ENCODE measurements around the gene COL13A1. TPM values are rescaled to one million over a fixed set of nuclear protein-coding genes. Genes with fewer than 3 reads are reported as not detected.

COL13A1 gene
- total RNA-seq, 4 donors from 2014 or later = 1.2 to 4.2 (median 2.6) TPM

DNA sequence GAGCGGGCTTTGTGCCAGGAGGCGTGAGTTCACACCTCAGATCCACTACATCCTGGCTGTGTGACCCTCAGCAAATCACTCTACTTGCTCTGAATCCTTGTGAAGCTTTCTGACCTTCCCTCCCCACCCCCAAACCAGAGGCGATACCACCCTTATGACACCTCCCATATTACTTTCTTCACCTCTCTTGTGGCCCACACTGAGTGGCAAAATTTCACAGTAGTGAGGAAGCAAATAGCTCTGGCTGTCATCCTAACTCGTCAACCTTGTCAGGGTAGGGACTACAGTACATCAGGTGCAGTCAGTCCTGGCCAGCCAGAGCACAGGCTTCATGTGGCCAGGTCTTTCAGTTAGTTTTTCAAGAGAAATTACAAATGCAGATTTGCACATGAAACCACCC lies 19.1 kb downstream of the COL13A1 start:
- intact Hi-C loops (cut with DNase I) = no loop called here
- 87% methylated on average over 4 of the region's 4 CpGs for WGBS

DNA sequence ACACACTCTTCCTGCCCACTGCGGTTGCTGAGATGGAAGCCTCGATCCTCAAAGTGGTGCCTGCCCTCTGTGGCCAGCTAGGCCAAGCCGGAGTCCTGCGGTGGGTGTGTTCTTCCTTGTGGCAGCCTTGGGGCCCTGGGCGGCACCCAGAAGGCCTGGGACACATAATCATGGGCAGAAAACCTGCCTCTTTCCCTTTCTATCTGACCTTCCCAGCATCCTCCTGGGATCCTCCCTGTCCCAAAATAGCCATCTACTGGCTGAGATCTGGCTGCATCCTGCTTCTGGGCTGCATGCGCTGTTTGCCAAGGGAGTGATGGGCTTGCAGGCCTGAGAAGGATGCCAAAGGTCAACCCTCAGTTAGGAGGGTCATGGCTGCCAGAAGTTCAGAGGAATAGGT lies 23.9 kb downstream of the COL13A1 start:
- peaks cover 0 to 4% (median 0%) of the 10 kb centered on the region in 4 donors for H3K4me1 ChIP-seq
- no peak overlapping the region for H3K4me3 ChIP-seq
- no peaks in the 10 kb centered on the region for H3K27me3 ChIP-seq
- no peak for TF ChIP-seq EP300 (IDR thresholded peaks at IDR 0.05)
- no peak for TF ChIP-seq POLR2A (IDR thresholded peaks at IDR 0.05; ENCODE audit: low read depth)
- TF ChIP-seq, protein P1, sequence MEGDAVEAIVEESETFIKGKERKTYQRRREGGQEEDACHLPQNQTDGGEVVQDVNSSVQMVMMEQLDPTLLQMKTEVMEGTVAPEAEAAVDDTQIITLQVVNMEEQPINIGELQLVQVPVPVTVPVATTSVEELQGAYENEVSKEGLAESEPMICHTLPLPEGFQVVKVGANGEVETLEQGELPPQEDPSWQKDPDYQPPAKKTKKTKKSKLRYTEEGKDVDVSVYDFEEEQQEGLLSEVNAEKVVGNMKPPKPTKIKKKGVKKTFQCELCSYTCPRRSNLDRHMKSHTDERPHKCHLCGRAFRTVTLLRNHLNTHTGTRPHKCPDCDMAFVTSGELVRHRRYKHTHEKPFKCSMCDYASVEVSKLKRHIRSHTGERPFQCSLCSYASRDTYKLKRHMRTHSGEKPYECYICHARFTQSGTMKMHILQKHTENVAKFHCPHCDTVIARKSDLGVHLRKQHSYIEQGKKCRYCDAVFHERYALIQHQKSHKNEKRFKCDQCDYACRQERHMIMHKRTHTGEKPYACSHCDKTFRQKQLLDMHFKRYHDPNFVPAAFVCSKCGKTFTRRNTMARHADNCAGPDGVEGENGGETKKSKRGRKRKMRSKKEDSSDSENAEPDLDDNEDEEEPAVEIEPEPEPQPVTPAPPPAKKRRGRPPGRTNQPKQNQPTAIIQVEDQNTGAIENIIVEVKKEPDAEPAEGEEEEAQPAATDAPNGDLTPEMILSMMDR (IDR thresholded peaks at IDR 0.05) = no peak
- TF ChIP-seq POLR2AphosphoS5 (IDR thresholded peaks at IDR 0.05) = no peak
- WGBS = 72% methylated on average over 5 of the region's 6 CpGs
- intact Hi-C loops (cut with DNase I) = no loop called here
- no peak overlapping the region for H3K27ac ChIP-seq (replicated peaks in 1 of 4)
- no peaks in the 10 kb centered on the region for H3K36me3 ChIP-seq
- DNase-seq (ENCODE audit: extremely low spot score) = no peak
- no peaks in the 10 kb centered on the region for H3K9me3 ChIP-seq

More for the DNA sequence above, 19.1 kb downstream of the COL13A1 start:
- Histone ChIP-seq H3K27me3 (no peaks in the 10 kb centered on the region), H3K9me3 (no peaks in the 10 kb centered on the region), H3K36me3 (no peaks in the 10 kb centered on the region), H3K4me1 (peaks cover 0 to 4% (median 0%) of the 10 kb centered on the region in 4 donors), H3K27ac (replicated peaks in 1 of 4) (no peak overlapping the region), H3K4me3 (no peak overlapping the region)
- no peak for TF ChIP-seq POLR2AphosphoS5 (IDR thresholded peaks at IDR 0.05)
- TF ChIP-seq EP300 (IDR thresholded peaks at IDR 0.05) = no peak
- TF ChIP-seq, protein P1 (IDR thresholded peaks at IDR 0.05) = no peak
- no peak for TF ChIP-seq POLR2A (IDR thresholded peaks at IDR 0.05; ENCODE audit: low read depth)
- DNase-seq (ENCODE audit: extremely low spot score) = no peak

DNA sequence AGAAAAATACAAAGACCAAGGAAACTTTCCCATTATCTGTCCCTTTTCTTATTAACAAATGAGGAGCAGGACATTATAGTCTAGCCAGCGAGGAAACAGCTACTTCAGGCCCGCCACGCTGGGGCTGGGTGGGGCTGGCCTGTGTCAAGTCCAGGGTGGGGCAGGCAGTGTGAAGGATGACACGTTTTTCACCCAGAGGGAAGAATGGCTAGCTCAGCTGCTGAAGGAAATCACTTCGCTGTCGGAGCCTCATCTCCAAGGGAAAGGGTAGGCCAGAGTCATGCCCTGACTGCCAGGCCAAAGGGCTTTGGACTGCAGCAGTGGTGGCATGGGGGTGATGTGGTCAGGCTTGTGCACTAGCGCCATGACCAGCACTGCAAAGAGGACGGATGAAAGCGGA lies 24.4 kb downstream of the COL13A1 start:
- TF ChIP-seq, protein P1 (IDR thresholded peaks at IDR 0.05) = no peak
- TF ChIP-seq POLR2AphosphoS5 (IDR thresholded peaks at IDR 0.05) = no peak
- TF ChIP-seq EP300 (IDR thresholded peaks at IDR 0.05) = no peak
- no peak for TF ChIP-seq POLR2A (IDR thresholded peaks at IDR 0.05; ENCODE audit: low read depth)
- DNase-seq (ENCODE audit: extremely low spot score) = no peak
- Histone ChIP-seq H3K36me3 (no peaks in the 10 kb centered on the region), H3K4me1 (peaks cover 0 to 4% (median 0%) of the 10 kb centered on the region in 4 donors), H3K4me3 (no peak overlapping the region), H3K9me3 (no peaks in the 10 kb centered on the region), H3K27ac (replicated peaks in 1 of 4) (no peak overlapping the region), H3K27me3 (no peaks in the 10 kb centered on the region)
- intact Hi-C loops (cut with DNase I) = no loop called here
- WGBS = 97% methylated on average over 7 of the region's 9 CpGs

DNA sequence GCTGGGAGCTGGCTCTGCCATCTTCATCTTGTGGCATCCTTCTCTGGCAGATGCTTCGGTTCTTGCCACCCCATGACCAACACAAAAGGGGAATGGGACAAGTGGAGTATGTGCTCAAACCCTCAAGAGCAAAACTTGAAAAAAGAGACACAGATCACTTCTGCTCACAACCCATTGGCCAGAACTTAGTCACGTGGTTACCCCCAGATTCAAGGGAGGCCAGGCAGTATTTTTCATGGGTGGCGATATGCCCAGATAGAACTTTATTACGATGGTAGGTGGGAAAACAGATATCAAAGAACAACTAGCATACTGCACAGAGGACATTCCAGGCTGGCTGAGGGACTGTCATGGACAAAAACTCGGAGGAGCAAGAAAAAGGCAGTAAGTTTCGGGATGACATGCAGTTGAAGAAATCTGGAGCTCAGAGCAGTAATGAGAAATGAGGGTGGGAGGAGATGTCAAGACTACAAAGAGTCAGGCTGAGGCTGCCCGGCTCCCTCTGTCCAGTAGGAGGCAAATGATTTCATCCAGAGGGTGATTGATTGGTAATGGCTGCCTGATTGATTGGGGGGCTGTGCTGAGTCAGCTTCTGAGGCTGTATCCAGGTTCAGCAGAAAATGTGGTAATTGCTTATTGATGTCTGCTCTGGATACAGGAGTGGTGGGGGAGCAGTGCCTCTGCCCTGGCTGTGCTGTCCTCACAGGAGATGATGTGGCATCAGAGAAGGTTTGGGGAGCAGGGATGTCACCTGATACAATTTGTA lies 25.3 kb downstream of the COL13A1 start:
- H3K36me3 ChIP-seq = no peaks in the 10 kb centered on the region
- 93% methylated on average over 7 of the region's 7 CpGs for WGBS
- peaks cover 0 to 4% (median 0%) of the 10 kb centered on the region in 4 donors for H3K4me1 ChIP-seq
- no peaks in the 10 kb centered on the region for H3K9me3 ChIP-seq
- H3K27ac ChIP-seq (replicated peaks in 1 of 4) = no peak overlapping the region
- intact Hi-C loops (cut with DNase I) = no loop called here
- TF ChIP-seq EP300 (IDR thresholded peaks at IDR 0.05) (no peak), POLR2A (IDR thresholded peaks at IDR 0.05; ENCODE audit: low read depth) (no peak), POLR2AphosphoS5 (IDR thresholded peaks at IDR 0.05) (no peak)
- TF ChIP-seq, protein P1 (IDR thresholded peaks at IDR 0.05) = no peak
- H3K27me3 ChIP-seq = no peaks in the 10 kb centered on the region
- no peak overlapping the region for H3K4me3 ChIP-seq
- DNase-seq (ENCODE audit: extremely low spot score) = no peak
